Activated gamma-delta T cell (primary cell): ENCODE measurements around the gene TRAPPC12.
"Not testable (repeated sequence)": the region's sequence is repeated elsewhere in the genome, so short reads cannot be mapped to it uniquely, and the experiment has no call there.

Experiments used
- DNase-seq: peaks from one replicate; lab custom pipeline; 2025; lab: John Stamatoyannopoulos, UW
- total RNA-seq, 2 donors: gene quantifications; one replicate each; lab custom pipeline; 2026; lab: John Stamatoyannopoulos, UW

TRAPPC12 gene
- 81.9 to 102 reads per million in 2 donors for total RNA-seq

- DNase-seq: peak; percentile 81
Observed at GRCh38 chr2:3379647-3380534, at the start of gene TRAPPC12. TRAPPC12 (plus strand) TSS chr2:3379694; CDS start chr2:3387624, 7,930 bp downstream.

- no peak for DNase-seq
Observed at GRCh38 chr2:3332133-3332532, 47.4 kb upstream of the TRAPPC12 start.

GRCh38 chr2:3334392-3335345 lies 44.8 kb upstream of the TRAPPC12 start:
- DNase-seq: no peak

- no peak for DNase-seq
Observed at GRCh38 chr2:3336844-3337243, 42.6 kb upstream of the TRAPPC12 start.

GRCh38 chr2:3338340-3338739 lies 41.2 kb upstream of the TRAPPC12 start:
- DNase-seq: no peak

GRCh38 chr2:3340144-3340543 lies 39.4 kb upstream of the TRAPPC12 start:
- no peak for DNase-seq

GRCh38 chr2:3341336-3341735 lies 38.2 kb upstream of the TRAPPC12 start:
- no peak for DNase-seq

- DNase-seq: no peak
Observed at GRCh38 chr2:3342324-3342723, 37.2 kb upstream of the TRAPPC12 start.

- no peak for DNase-seq
Observed at GRCh38 chr2:3343012-3343411, 36.5 kb upstream of the TRAPPC12 start.

- no peak for DNase-seq
Observed at GRCh38 chr2:3344897-3345296, 34.6 kb upstream of the TRAPPC12 start.

- no peak for DNase-seq
Observed at GRCh38 chr2:3345621-3346020, 33.9 kb upstream of the TRAPPC12 start.

GRCh38 chr2:3348767-3349166 lies 30.7 kb upstream of the TRAPPC12 start:
- no peak for DNase-seq

GRCh38 chr2:3349211-3349693 lies 30.2 kb upstream of the TRAPPC12 start:
- no peak for DNase-seq

- DNase-seq: no peak
Observed at GRCh38 chr2:3354986-3355385, 24.5 kb upstream of the TRAPPC12 start.

GRCh38 chr2:3355951-3356569 lies 23.4 kb upstream of the TRAPPC12 start:
- DNase-seq: no peak

- no peak for DNase-seq
Observed at GRCh38 chr2:3356799-3357198, 22.7 kb upstream of the TRAPPC12 start.

- not testable (repeated sequence) for DNase-seq
Observed at GRCh38 chr2:3357446-3357845, 22.0 kb upstream of the TRAPPC12 start.

- no peak for DNase-seq
Observed at GRCh38 chr2:3357926-3358325, 21.6 kb upstream of the TRAPPC12 start.

- no peak for DNase-seq
Observed at GRCh38 chr2:3361518-3362389, 17.7 kb upstream of the TRAPPC12 start.

GRCh38 chr2:3365219-3365618 lies 14.3 kb upstream of the TRAPPC12 start:
- no peak for DNase-seq

GRCh38 chr2:3368261-3368722 lies 11.2 kb upstream of the TRAPPC12 start:
- DNase-seq: no peak
